ENCODE data around the gene ZNF30.

GRCh38 chr19:34989298-34989697, 62.6 kb downstream of the ZNF30 start:
- TF ChIP-seq, protein P1, sequence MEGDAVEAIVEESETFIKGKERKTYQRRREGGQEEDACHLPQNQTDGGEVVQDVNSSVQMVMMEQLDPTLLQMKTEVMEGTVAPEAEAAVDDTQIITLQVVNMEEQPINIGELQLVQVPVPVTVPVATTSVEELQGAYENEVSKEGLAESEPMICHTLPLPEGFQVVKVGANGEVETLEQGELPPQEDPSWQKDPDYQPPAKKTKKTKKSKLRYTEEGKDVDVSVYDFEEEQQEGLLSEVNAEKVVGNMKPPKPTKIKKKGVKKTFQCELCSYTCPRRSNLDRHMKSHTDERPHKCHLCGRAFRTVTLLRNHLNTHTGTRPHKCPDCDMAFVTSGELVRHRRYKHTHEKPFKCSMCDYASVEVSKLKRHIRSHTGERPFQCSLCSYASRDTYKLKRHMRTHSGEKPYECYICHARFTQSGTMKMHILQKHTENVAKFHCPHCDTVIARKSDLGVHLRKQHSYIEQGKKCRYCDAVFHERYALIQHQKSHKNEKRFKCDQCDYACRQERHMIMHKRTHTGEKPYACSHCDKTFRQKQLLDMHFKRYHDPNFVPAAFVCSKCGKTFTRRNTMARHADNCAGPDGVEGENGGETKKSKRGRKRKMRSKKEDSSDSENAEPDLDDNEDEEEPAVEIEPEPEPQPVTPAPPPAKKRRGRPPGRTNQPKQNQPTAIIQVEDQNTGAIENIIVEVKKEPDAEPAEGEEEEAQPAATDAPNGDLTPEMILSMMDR (IDR thresholded peaks at IDR 0.05): no peak
- TF ChIP-seq EP300 (IDR thresholded peaks at IDR 0.05): no peak

All from esophagus muscularis mucosa (tissue), 3 donors.